HepG2 (cell line): ENCODE data around the gene USP30. TPM values are rescaled to one million over a fixed set of nuclear protein-coding genes. Genes with fewer than 3 reads are reported as not detected.

ENCODE experiments used
- ATAC-seq: fragments of 200-7000 bp; cut with Tn5 transposase; 3 replicates; pipeline ENCODE4 v1.9.1; 2020; ENCODE audit warnings: mild to moderate bottlenecking, moderate library complexity
- BruUV-seq: library from RNA; stranded (reverse); fragments of 400-500 nt; replicated peaks from 2 replicates; lab custom pipeline; 2021; lab: Mats Ljungman, UMichigan
- CTCF ChIA-PET: fragments of 300-600 bp; formaldehyde crosslinking; extraction: SDS; loops from one replicate; lab custom pipeline; 2021; ENCODE audit warnings: low total read pairs, inconsistent platforms, low intra/inter-chr PET ratio; lab: Yijun Ruan, JAX
- POLR2A ChIA-PET: fragments of 350-600 bp; sonication (Branson Sonifier 250); formaldehyde crosslinking; loops from one replicate; lab custom pipeline; 2020; ENCODE audit warnings: antibody characterized with exemption, inconsistent platforms; lab: Yijun Ruan, JAX
- DNase-seq: peaks from one replicate; pipeline ENCODE4 v3.0.0-alpha.2; 2015; ENCODE audit warnings: low spot score
- FAIRE-seq: peaks from 3 replicates; lab custom pipeline; 2011; peaks lifted over from hg19 to GRCh38; lab: Jason Lieb, UNC
- H2AFZ ChIP-seq: one replicate; pipeline ENCODE4 v1.6.1; 2011; ENCODE audit warnings: low read length, inconsistent platforms
- H3K27ac ChIP-seq: fragments of 300-600 bp; 3 replicates; pipeline ENCODE4 v1.8.0; 2011; ENCODE audit warnings: mixed run types, mild to moderate bottlenecking, mixed read lengths, low read length, inconsistent platforms; ENCODE audit not compliant: insufficient read depth; ENCODE audit errors: extremely low read length
- H3K27me3 ChIP-seq, 2 experiments: fragments of 200-600 bp in 1 of 2; 2 replicates in 1 of 2; 3 replicates in 1 of 2; pipeline versions ENCODE4 v1.6.0 to v1.8.0; 2011; ENCODE audit warnings: low read length in 2 of 2, mild to moderate bottlenecking in 2 of 2, moderate library complexity in 2 of 2, inconsistent platforms in 1 of 2; ENCODE audit not compliant: insufficient read depth in 2 of 2, control insufficient read depth in 1 of 2
- H3K36me3 ChIP-seq, 2 experiments: fragments of 200-600 bp in 1 of 2; replicated peaks in 1 of 2; 2 replicates in 1 of 2; 3 replicates in 1 of 2; pipeline versions ENCODE4 v1.5.1 to v1.8.0; 2011; ENCODE audit warnings: low read length in 2 of 2, inconsistent platforms in 1 of 2; ENCODE audit not compliant: insufficient read depth in 2 of 2, control insufficient read depth in 1 of 2
- H3K4me1 ChIP-seq: 2 replicates; pipeline ENCODE4 v1.5.1; 2012; ENCODE audit warnings: low read length, inconsistent platforms; ENCODE audit not compliant: insufficient read depth
- H3K4me2 ChIP-seq: 2 replicates; pipeline ENCODE4 v1.6.0; 2011; ENCODE audit warnings: low read depth, low read length, inconsistent platforms
- H3K4me3 ChIP-seq, 3 experiments: fragments of 200-600 bp in 1 of 3; sonication (generic), shearing (Covaris generic) in 1 of 3; replicated peaks in 1 of 3; 2 replicates each; pipeline ENCODE4 v1.5.1; 2011 to 2016; ENCODE audit warnings: low read length in 3 of 3, inconsistent platforms in 2 of 3, low read depth in 2 of 3, mild to moderate bottlenecking in 2 of 3, control low read depth in 1 of 3, mixed read lengths in 1 of 3; ENCODE audit not compliant: insufficient read depth in 1 of 3
- H3K79me2 ChIP-seq: one replicate; pipeline ENCODE4 v1.6.1; 2011; ENCODE audit warnings: low read length, inconsistent platforms; ENCODE audit not compliant: insufficient read depth
- H3K9ac ChIP-seq: 2 replicates; pipeline ENCODE4 v1.6.0; 2011; ENCODE audit warnings: mild to moderate bottlenecking, low read depth, low read length, inconsistent platforms; ENCODE audit not compliant: insufficient read depth
- H3K9me3 ChIP-seq: 2 replicates; pipeline ENCODE4 v1.5.1; 2012; ENCODE audit warnings: mild to moderate bottlenecking, low read length
- H4K20me1 ChIP-seq: 2 replicates; pipeline ENCODE4 v1.6.0; 2011; ENCODE audit warnings: inconsistent platforms, mild to moderate bottlenecking, low read length, moderate library complexity; ENCODE audit not compliant: insufficient read depth
- ATRX ChIP-seq: sonication (generic); formaldehyde crosslinking; IDR thresholded peaks from 2 replicates; pipeline ENCODE4 v1.4.0; 2020; ENCODE audit warnings: missing genetic modification reagents, borderline replicate concordance
- JUNB ChIP-seq: sonication (generic); formaldehyde crosslinking; IDR thresholded peaks from 2 replicates; pipeline ENCODE4 v1.8.0; 2022; ENCODE audit warnings: missing genetic modification reagents, mild to moderate bottlenecking, borderline replicate concordance
- MBD4 ChIP-seq: IDR thresholded peaks from 2 replicates; pipeline ENCODE4 v1.6.1; 2012; ENCODE audit warnings: low read length, inconsistent platforms, borderline replicate concordance
- NAIF1 ChIP-seq: sonication (generic); formaldehyde crosslinking; IDR thresholded peaks from 2 replicates; pipeline ENCODE4 v1.5.0; 2020; ENCODE audit warnings: mild to moderate bottlenecking, missing genetic modification reagents, borderline replicate concordance
- NR2C2 ChIP-seq: sonication (generic); formaldehyde crosslinking; IDR thresholded peaks from 2 replicates; pipeline ENCODE4 v1.4.0; 2020; ENCODE audit warnings: missing genetic modification reagents, mild to moderate bottlenecking, moderate library complexity, borderline replicate concordance
- RORA ChIP-seq: sonication (generic); formaldehyde crosslinking; IDR thresholded peaks from 2 replicates; pipeline ENCODE4 v1.5.0; 2020; ENCODE audit warnings: mild to moderate bottlenecking, missing genetic modification reagents, moderate library complexity
- ZFP82 ChIP-seq: sonication (generic); formaldehyde crosslinking; IDR thresholded peaks from 2 replicates; pipeline ENCODE4 v1.5.1; 2020; ENCODE audit warnings: mild to moderate bottlenecking, missing genetic modification reagents, borderline replicate concordance
- ZNF205 ChIP-seq: IDR thresholded peaks from 2 replicates; pipeline ENCODE4 v1.6.1; 2018; ENCODE audit warnings: missing biosample characterization, missing genetic modification reagents
- ZNF335 ChIP-seq: sonication (generic); formaldehyde crosslinking; IDR thresholded peaks from 2 replicates; pipeline ENCODE4 v1.4.0; 2020; ENCODE audit warnings: missing genetic modification reagents
- ZSCAN20 ChIP-seq: sonication (generic); formaldehyde crosslinking; IDR thresholded peaks from 2 replicates; pipeline ENCODE4 v1.4.0; 2020; ENCODE audit warnings: missing genetic modification reagents, mild to moderate bottlenecking, borderline replicate concordance
- WGBS: methylation state at CpG from one replicate; pipeline ENCODE4 v1.1.6; 2017; ENCODE audit warnings: low lambda C conversion rate; 5-methylcytosine and 5-hydroxymethylcytosine counted together
- in situ Hi-C: cut with HindIII; loops from 2 replicates; pipeline ENCODE4 v1.10.0; 2017; ENCODE audit warnings: low pct_unique_long_range_greater_than_20kb; ENCODE audit not compliant: extremely low pct_ligation_motif_present
- intact Hi-C: fragments of 100-400 bp; cut with micrococcal nuclease; formaldehyde crosslinking; loops from one replicate; pipeline ENCODE4 v1.10.0; 2022; ENCODE audit not compliant: unreplicated experiment
- polyA plus RNA-seq, 8 experiments: library from polyadenylated mRNA; depleted of rRNA in 3 of 8; stranded (reverse) in 7 of 8; unstranded in 1 of 8; fragments of >200 nt; fragmentation: Illumina TruSeq in 4 of 8; extraction: Trizol in 4 of 8; gene quantifications; 2 replicates each; pipeline versions ENCODE4 v1.2.1 to v1.2.3, GENCODE V29; 2011 to 2016; ENCODE audit warnings: low read depth in 4 of 8, missing spikeins in 1 of 8, mixed read lengths in 1 of 8; ENCODE audit not compliant: insufficient read depth in 1 of 8
- total RNA-seq, 5 experiments: library from RNA; depleted of rRNA; stranded (reverse); fragments of >200 nt; fragmentation: Illumina TruSeq; extraction: Trizol; gene quantifications; 2 replicates each; pipeline ENCODE4 v1.2.3, GENCODE V29; 2016; ENCODE audit warnings: low read depth in 1 of 5
- TF ChIP-seq, protein P1 (sequence below): sonication (generic); formaldehyde crosslinking; IDR thresholded peaks from 2 replicates; pipeline ENCODE4 v1.9.0; 2021; ENCODE audit warnings: missing genetic modification reagents, mild to moderate bottlenecking, borderline replicate concordance
- TF ChIP-seq, protein P2 (sequence below): sonication (generic); formaldehyde crosslinking; conservative IDR thresholded peaks from 2 replicates; pipeline ENCODE4 v1.5.0; 2020; ENCODE audit warnings: missing genetic modification reagents
- TF ChIP-seq, protein P3 (sequence below): sonication (generic); formaldehyde crosslinking; IDR thresholded peaks from 2 replicates; pipeline ENCODE4 v1.4.0; 2020; ENCODE audit warnings: mild to moderate bottlenecking, missing genetic modification reagents
- TF ChIP-seq, protein P4 (sequence below): sonication (generic); formaldehyde crosslinking; IDR thresholded peaks from 2 replicates; pipeline ENCODE4 v1.4.0; 2020; ENCODE audit warnings: missing genetic modification reagents, borderline replicate concordance

Gene USP30
- total and polyA plus RNA-seq, 2 of the 13 experiments (the other 11 are each of a cell fraction or from before 2014, with no cell fraction given), result 11.2 to 20.8 TPM

DNA sequence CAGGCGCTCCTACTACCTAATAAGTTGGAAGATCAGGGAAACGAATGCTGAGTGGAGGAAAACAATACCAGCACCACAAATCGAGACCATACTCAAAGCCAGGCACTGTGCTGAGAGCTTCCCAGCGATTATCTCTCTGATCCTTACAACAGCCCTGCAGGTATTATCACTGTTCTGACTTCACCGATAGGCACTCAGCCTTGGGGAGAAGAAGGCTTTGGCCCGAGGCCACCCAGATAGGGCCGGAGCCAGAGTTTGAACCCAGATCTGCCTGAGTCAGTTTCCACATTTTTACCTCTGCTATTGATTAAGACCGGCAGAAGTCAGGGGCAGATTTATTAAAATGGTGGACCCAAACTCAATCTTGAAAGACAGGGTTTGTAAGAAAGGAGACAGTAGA, 36.4 kb upstream of the USP30 start (continued):
- no peak for TF ChIP-seq JUNB (CRISPR knock-in tag)

DNA sequence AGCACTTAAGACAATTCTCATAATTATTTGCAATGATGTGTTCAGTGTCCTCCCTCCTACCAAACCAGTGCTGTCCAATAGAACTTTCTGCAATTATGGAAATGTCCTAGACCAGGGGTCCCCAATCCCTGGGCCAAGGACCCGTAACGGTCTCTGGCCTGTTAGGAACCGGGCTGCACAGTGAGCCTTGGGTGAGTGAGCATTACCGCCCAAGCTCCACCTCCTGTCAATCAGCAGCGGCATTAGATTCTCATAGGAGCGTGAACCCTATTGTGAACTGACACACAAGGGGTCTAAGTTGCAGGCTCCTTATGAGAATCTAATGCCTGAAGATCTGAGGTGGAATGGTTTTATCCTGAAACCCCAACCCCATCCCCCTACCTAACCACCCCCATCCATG, 35.4 kb upstream of the USP30 start:
- intact Hi-C loops, result no loop called here
- DNase-seq (no peak), ATAC-seq (no peak)
- CTCF ChIA-PET, result no interaction called here
- H4K20me1 ChIP-seq, result no peaks in the 10 kb centered on the region
- TF ChIP-seq, protein P1, sequence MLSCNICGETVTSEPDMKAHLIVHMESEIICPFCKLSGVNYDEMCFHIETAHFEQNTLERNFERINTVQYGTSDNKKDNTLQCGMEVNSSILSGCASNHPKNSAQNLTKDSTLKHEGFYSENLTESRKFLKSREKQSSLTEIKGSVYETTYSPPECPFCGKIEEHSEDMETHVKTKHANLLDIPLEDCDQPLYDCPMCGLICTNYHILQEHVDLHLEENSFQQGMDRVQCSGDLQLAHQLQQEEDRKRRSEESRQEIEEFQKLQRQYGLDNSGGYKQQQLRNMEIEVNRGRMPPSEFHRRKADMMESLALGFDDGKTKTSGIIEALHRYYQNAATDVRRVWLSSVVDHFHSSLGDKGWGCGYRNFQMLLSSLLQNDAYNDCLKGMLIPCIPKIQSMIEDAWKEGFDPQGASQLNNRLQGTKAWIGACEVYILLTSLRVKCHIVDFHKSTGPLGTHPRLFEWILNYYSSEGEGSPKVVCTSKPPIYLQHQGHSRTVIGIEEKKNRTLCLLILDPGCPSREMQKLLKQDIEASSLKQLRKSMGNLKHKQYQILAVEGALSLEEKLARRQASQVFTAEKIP, result no peak
- TF ChIP-seq ZFP82 (CRISPR knock-in tag), result no peak
- TF ChIP-seq, protein P2, sequence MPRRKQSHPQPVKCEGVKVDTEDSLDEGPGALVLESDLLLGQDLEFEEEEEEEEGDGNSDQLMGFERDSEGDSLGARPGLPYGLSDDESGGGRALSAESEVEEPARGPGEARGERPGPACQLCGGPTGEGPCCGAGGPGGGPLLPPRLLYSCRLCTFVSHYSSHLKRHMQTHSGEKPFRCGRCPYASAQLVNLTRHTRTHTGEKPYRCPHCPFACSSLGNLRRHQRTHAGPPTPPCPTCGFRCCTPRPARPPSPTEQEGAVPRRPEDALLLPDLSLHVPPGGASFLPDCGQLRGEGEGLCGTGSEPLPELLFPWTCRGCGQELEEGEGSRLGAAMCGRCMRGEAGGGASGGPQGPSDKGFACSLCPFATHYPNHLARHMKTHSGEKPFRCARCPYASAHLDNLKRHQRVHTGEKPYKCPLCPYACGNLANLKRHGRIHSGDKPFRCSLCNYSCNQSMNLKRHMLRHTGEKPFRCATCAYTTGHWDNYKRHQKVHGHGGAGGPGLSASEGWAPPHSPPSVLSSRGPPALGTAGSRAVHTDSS, result no peak
- no peak for TF ChIP-seq ZNF335 (CRISPR knock-in tag)
- TF ChIP-seq ATRX (CRISPR knock-in tag), result no peak
- TF ChIP-seq, protein P3, sequence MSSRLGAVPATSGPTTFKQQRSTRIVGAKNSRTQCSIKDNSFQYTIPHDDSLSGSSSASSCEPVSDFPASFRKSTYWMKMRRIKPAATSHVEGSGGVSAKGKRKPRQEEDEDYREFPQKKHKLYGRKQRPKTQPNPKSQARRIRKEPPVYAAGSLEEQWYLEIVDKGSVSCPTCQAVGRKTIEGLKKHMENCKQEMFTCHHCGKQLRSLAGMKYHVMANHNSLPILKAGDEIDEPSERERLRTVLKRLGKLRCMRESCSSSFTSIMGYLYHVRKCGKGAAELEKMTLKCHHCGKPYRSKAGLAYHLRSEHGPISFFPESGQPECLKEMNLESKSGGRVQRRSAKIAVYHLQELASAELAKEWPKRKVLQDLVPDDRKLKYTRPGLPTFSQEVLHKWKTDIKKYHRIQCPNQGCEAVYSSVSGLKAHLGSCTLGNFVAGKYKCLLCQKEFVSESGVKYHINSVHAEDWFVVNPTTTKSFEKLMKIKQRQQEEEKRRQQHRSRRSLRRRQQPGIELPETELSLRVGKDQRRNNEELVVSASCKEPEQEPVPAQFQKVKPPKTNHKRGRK (CRISPR knock-in tag), result no peak
- no peak for TF ChIP-seq ZNF205
- TF ChIP-seq MBD4, result no peak
- TF ChIP-seq, protein P4, sequence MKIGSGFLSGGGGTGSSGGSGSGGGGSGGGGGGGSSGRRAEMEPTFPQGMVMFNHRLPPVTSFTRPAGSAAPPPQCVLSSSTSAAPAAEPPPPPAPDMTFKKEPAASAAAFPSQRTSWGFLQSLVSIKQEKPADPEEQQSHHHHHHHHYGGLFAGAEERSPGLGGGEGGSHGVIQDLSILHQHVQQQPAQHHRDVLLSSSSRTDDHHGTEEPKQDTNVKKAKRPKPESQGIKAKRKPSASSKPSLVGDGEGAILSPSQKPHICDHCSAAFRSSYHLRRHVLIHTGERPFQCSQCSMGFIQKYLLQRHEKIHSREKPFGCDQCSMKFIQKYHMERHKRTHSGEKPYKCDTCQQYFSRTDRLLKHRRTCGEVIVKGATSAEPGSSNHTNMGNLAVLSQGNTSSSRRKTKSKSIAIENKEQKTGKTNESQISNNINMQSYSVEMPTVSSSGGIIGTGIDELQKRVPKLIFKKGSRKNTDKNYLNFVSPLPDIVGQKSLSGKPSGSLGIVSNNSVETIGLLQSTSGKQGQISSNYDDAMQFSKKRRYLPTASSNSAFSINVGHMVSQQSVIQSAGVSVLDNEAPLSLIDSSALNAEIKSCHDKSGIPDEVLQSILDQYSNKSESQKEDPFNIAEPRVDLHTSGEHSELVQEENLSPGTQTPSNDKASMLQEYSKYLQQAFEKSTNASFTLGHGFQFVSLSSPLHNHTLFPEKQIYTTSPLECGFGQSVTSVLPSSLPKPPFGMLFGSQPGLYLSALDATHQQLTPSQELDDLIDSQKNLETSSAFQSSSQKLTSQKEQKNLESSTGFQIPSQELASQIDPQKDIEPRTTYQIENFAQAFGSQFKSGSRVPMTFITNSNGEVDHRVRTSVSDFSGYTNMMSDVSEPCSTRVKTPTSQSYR, result no peak
- TF ChIP-seq NR2C2, result no peak
- TF ChIP-seq NAIF1 (CRISPR knock-in tag), result no peak
- no peak for TF ChIP-seq ZSCAN20 (CRISPR knock-in tag)
- no peak for TF ChIP-seq RORA (CRISPR knock-in tag)
- TF ChIP-seq, all 625 proteins: peak for 0
- POLR2A ChIA-PET, result no interaction called here
- in situ Hi-C loops, result no loop called here
- no peak overlapping the region for H3K9ac ChIP-seq
- peaks cover 6% of the 10 kb centered on the region; the same call in 1 of the 2 replicates for H3K4me1 ChIP-seq
- H3K4me3 ChIP-seq, result no peak overlapping the region
- H3K36me3 ChIP-seq, result no peaks in the 10 kb centered on the region
- no peak overlapping the region for H3K27ac ChIP-seq
- 8% methylated on average over 5 of the region's 6 CpGs for WGBS
- peaks cover 0 to 8% of the 10 kb centered on the region in 2 experiments; a peak in 1 of 5 replicates for H3K27me3 ChIP-seq
- H3K4me2 ChIP-seq, result no peak overlapping the region
- H3K9me3 ChIP-seq, result no peaks in the 10 kb centered on the region
- H2AFZ ChIP-seq, result no peak overlapping the region
- no peak for FAIRE-seq
- no TSS peak for BruUV-seq
- no peaks in the 10 kb centered on the region for H3K79me2 ChIP-seq
